Aorta (tissue), 5 donors: ENCODE measurements around the gene YOD1. TPM values are rescaled to one million over a fixed set of nuclear protein-coding genes. Genes with fewer than 3 reads are reported as not detected.

Experiments
- ATAC-seq: fragments of 200-7000 bp; cut with Tn5 transposase; one replicate; pipeline ENCODE4 v1.9.1; 2022; ENCODE audit warnings: moderate library complexity; ENCODE audit not compliant: low FRiP score
- DNase-seq, 2 donors: peaks; one replicate each; pipeline ENCODE4 v3.0.0-alpha.2; 2020
- H3K27ac ChIP-seq, 2 donors: one replicate each; pipeline ENCODE4 v1.5.1; 2013; ENCODE audit warnings: low read length in 2 of 2, mild to moderate bottlenecking in 2 of 2, moderate library complexity in 2 of 2, control low read depth in 1 of 2, inconsistent platforms in 1 of 2, low read depth in 1 of 2
- H3K27me3 ChIP-seq, 2 donors: one replicate each; pipeline ENCODE4 v1.6.1; 2013; ENCODE audit warnings: control low read depth in 1 of 2, low read length in 1 of 2, mild to moderate bottlenecking in 1 of 2, moderate library complexity in 1 of 2; ENCODE audit not compliant: insufficient read depth in 2 of 2, control insufficient read depth in 1 of 2
- H3K36me3 ChIP-seq, 2 donors: one replicate each; pipeline ENCODE4 v1.6.1; 2013; ENCODE audit warnings: control low read depth in 1 of 2, low read length in 1 of 2, mild to moderate bottlenecking in 1 of 2; ENCODE audit not compliant: insufficient read depth in 2 of 2, control insufficient read depth in 1 of 2
- H3K4me1 ChIP-seq, 2 donors: one replicate each; pipeline ENCODE4 v1.6.1; 2013; ENCODE audit warnings: low read length in 2 of 2, control low read depth in 1 of 2, mild to moderate bottlenecking in 1 of 2, moderate library complexity in 1 of 2; ENCODE audit not compliant: insufficient read depth in 2 of 2, control insufficient read depth in 1 of 2
- H3K4me3 ChIP-seq, 2 donors: one replicate each; pipeline ENCODE4 v1.5.1; 2013; ENCODE audit warnings: low read length in 2 of 2, control low read depth in 1 of 2, mild to moderate bottlenecking in 1 of 2
- H3K9me3 ChIP-seq: one replicate; pipeline ENCODE4 v1.6.1; 2013; ENCODE audit warnings: mild to moderate bottlenecking, low read length; ENCODE audit not compliant: control insufficient read depth
- WGBS, 2 donors: extraction: QIAGEN DNeasy Blood & Tissue Kit; methylation state at CpG; one replicate each; pipeline ENCODE4 v1.1.7; 2013; 5-methylcytosine and 5-hydroxymethylcytosine counted together
- intact Hi-C, 2 donors: fragments of 100-400 bp; cut with DNase I; formaldehyde crosslinking; loops; one replicate each; pipeline versions ENCODE4 v1.14.2 to v1.15.0; 2022
- polyA plus RNA-seq, 2 donors: library from polyadenylated mRNA; stranded (reverse); fragments of 200-250 nt; gene quantifications; one replicate each; pipeline ENCODE4 v1.2.3, GENCODE V29; 2013
- total RNA-seq, 2 donors: library from RNA; stranded (reverse); fragmentation: NEBNext Ultra II Directional; extraction: Animal tissue kit (Norgen Biotek cat#: 25700); gene quantifications; one replicate each; pipeline ENCODE4 v1.2.1, GENCODE V29; 2021
- donor health status: healthy with polysubstance abuse.
- donor health status: Bipolar disorder and iron deficiency.
- donor health status: DM: no; HTN: no; CAD: no.
- donor health status: DM: no; HTN: no; CAD: no.
- donor health status: DM: yes; HTN: yes; CAD: no.

YOD1 gene
- total and polyA plus RNA-seq, 4 donors: 0.75 to 6.6 (median 4.1) TPM

GRCh38 chr1:207056673-207057072 lies 5.7 kb upstream of the YOD1 start:
- DNase-seq (no peak), ATAC-seq (no peak)
- peaks cover 0 to 2% of the 10 kb centered on the region in 2 donors for H3K36me3 ChIP-seq
- H3K4me1 ChIP-seq: no peaks in the 10 kb centered on the region
- intact Hi-C loops: no loop called here
- H3K9me3 ChIP-seq: no peaks in the 10 kb centered on the region
- WGBS, 2 donors: 87 to 93% methylated on average over 6 of the region's 6 CpGs
- H3K27me3 ChIP-seq: no peaks in the 10 kb centered on the region
- H3K4me3 ChIP-seq: no peak overlapping the region
- H3K27ac ChIP-seq: no peak overlapping the region

- no peak overlapping the region for H3K27ac ChIP-seq
- H3K4me3 ChIP-seq: no peak overlapping the region
- no peaks in the 10 kb centered on the region for H3K27me3 ChIP-seq
- no peaks in the 10 kb centered on the region for H3K4me1 ChIP-seq
- H3K36me3 ChIP-seq: peaks cover 0 to 2% of the 10 kb centered on the region in 2 donors
- no peak for ATAC-seq
- H3K9me3 ChIP-seq: no peaks in the 10 kb centered on the region
- no peak for DNase-seq
- intact Hi-C loops: no loop called here
- WGBS, 2 donors: 82 to 84% methylated on average over 3 of the region's 3 CpGs
Observed at GRCh38 chr1:207055386-207056001, 4.5 kb upstream of the YOD1 start.

- DNase-seq (no peak), ATAC-seq (no peak)
- H3K36me3 ChIP-seq: peaks cover 0 to 2% of the 10 kb centered on the region in 2 donors
- no peaks in the 10 kb centered on the region for H3K4me1 ChIP-seq
- H3K27me3 ChIP-seq: no peaks in the 10 kb centered on the region
- H3K4me3 ChIP-seq: no peak overlapping the region
- intact Hi-C loops: no loop called here
- WGBS, 2 donors: 26 to 30% methylated on average over 2 of the region's 2 CpGs
- H3K27ac ChIP-seq: no peak overlapping the region
- no peaks in the 10 kb centered on the region for H3K9me3 ChIP-seq
Observed at GRCh38 chr1:207054491-207054890, 3.5 kb upstream of the YOD1 start.

GRCh38 chr1:207052911-207053769 lies 2.1 kb upstream of the YOD1 start, which contains the start of gene PFKFB2:
PFKFB2 (plus strand) TSS chr1:207053275; CDS start chr1:207054718, 1,443 bp downstream.
- Histone ChIP-seq H3K4me3 (peak within 1 kb of the TSS; percentile 32 to 35), H3K27ac (peak within 1 kb of the TSS; percentile 19 to 74), H3K27me3 (no peaks in the 10 kb centered on the region), H3K9me3 (no peaks in the 10 kb centered on the region), H3K4me1 (peaks cover 0 to under 1% of the 10 kb centered on the region in 2 donors), H3K36me3 (peaks cover 4% of the 10 kb centered on the region in 2 donors)
- intact Hi-C loops: no loop called here
- WGBS, 2 donors: 2% methylated on average over 56 of the region's 56 CpGs
- peak; percentile 94 for ATAC-seq
- peak; percentile 98 to 99 for DNase-seq

- ATAC-seq (peak; percentile 92), DNase-seq (peak; percentile 96 to 98)
- Histone ChIP-seq H3K4me1 (peaks cover 0 to 3% of the 10 kb centered on the region in 2 donors), H3K27me3 (no peaks in the 10 kb centered on the region), H3K9me3 (no peaks in the 10 kb centered on the region), H3K36me3 (peaks cover 4% of the 10 kb centered on the region in 2 donors), H3K4me3 (peak overlapping the region; percentile 67 to 84), H3K27ac (peak overlapping the region; percentile 4 to 58)
- 0 to 1% methylated on average over 47 of the region's 47 CpGs for WGBS, 2 donors
- intact Hi-C loops: loop anchor here in 1 of 2 donors (1.0 kb wide), 1 partner anchor 27 kb away; no protein-coding TSS in a partner anchor
Observed at GRCh38 chr1:207050480-207051190, 373 bp downstream of the YOD1 start.

GRCh38 chr1:207049974-207050391 lies 1.0 kb downstream of the YOD1 start:
- ATAC-seq (peak; percentile 70), DNase-seq (no peak)
- H3K4me3 ChIP-seq: peak overlapping the region; percentile 67 to 84
- H3K9me3 ChIP-seq: no peaks in the 10 kb centered on the region
- intact Hi-C loops: loop anchor here in 1 of 2 donors (1.0 kb wide), 1 partner anchor 27 kb away; no protein-coding TSS in a partner anchor
- no peaks in the 10 kb centered on the region for H3K27me3 ChIP-seq
- H3K4me1 ChIP-seq: peaks cover 0 to 3% of the 10 kb centered on the region in 2 donors
- H3K36me3 ChIP-seq: peaks cover 4% of the 10 kb centered on the region in 2 donors
- 0% methylated on average over 6 of the region's 6 CpGs for WGBS, 2 donors
- H3K27ac ChIP-seq: peak overlapping the region; percentile 4 to 58

- Histone ChIP-seq H3K27ac (no peak overlapping the region), H3K36me3 (peaks cover 4% of the 10 kb centered on the region in 2 donors), H3K9me3 (no peaks in the 10 kb centered on the region), H3K27me3 (no peaks in the 10 kb centered on the region), H3K4me3 (peak overlapping the region in 1 of 2 donors; percentile 29), H3K4me1 (peaks cover 0 to 3% of the 10 kb centered on the region in 2 donors)
- DNase-seq (no peak), ATAC-seq (no peak)
- intact Hi-C loops: no loop called here
- WGBS, 2 donors: 57 to 58% methylated on average over 8 of the region's 8 CpGs
Observed at GRCh38 chr1:207049514-207049913, 1.5 kb downstream of the YOD1 start.

- WGBS, 2 donors: 89 to 91% methylated on average over 4 of the region's 4 CpGs
- Histone ChIP-seq H3K27me3 (no peaks in the 10 kb centered on the region), H3K36me3 (peaks cover 4% of the 10 kb centered on the region in 2 donors), H3K4me3 (no peak overlapping the region), H3K27ac (no peak overlapping the region), H3K4me1 (peaks cover 0 to 3% of the 10 kb centered on the region in 2 donors), H3K9me3 (no peaks in the 10 kb centered on the region)
- DNase-seq (no peak), ATAC-seq (no peak)
- intact Hi-C loops: no loop called here
Observed at GRCh38 chr1:207049054-207049453, 2.0 kb downstream of the YOD1 start.
